DOHH2 (cell line): ENCODE measurements around the gene EPC1.
"Not testable (repeated sequence)": the region's sequence is repeated elsewhere in the genome, so short reads cannot be mapped to it uniquely, and the experiment has no call there.

Experiments
- CTCF ChIP-seq: fragments of 200-600 bp; sonication (generic); IDR thresholded peaks from one replicate; pipeline ENCODE4 v1.5.1; 2014; ENCODE audit warnings: antibody characterized with exemption, mild to moderate bottlenecking, low read depth, low read length; ENCODE audit not compliant: poor library complexity, severe bottlenecking
- EZH2phosphoT487 ChIP-seq: fragments of 200-600 bp; sonication (generic); IDR thresholded peaks from 2 replicates; pipeline ENCODE4 v1.6.1; 2017; ENCODE audit warnings: borderline replicate concordance, mild to moderate bottlenecking, antibody characterized with exemption, low read length, moderate library complexity, mixed read lengths

DNA sequence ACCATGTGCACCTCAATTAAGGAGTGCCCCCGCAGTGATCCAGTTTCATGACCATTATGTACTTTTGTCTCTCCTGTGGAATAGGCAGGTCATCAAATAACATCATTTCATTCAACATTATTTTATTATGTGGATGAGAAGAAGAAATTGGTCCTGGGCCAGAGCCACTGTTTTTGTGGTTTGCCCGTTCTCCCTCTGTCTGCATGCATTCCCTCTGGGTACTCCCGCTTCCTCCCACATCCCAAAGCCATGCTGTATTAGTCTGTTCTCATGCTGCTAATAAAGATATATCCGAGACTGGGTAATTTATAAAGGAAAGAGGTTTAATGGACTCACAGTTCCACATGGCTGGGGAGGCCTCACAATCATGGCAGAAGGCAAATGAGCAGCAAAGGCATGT, 124.6 kb downstream of the EPC1 start:
- TF ChIP-seq CTCF, EZH2phosphoT487: not testable (repeated sequence)
